ENCODE results near the gene NUBP1.

GRCh38 chr16:10756574-10756973 is 12.9 kb downstream of the NUBP1 start:
- no peak for TF ChIP-seq EHMT2 (IDR thresholded peaks at IDR 0.05; ENCODE audit: low read depth)
- no peak for TF ChIP-seq CTCF (IDR thresholded peaks at IDR 0.05)
- no peak for TF ChIP-seq POLR2A (IDR thresholded peaks at IDR 0.05; ENCODE audit: low read length)
- no peak for TF ChIP-seq KDM1A (IDR thresholded peaks at IDR 0.05; ENCODE audit: low read depth)
- no peak for TF ChIP-seq MAX (IDR thresholded peaks at IDR 0.05)
- TF ChIP-seq CHD2 (IDR thresholded peaks at IDR 0.05; ENCODE audit: low read length, partially characterized antibody): no peak

Measured in A549 (cell line).